KG1 (cell line): Measurements from ENCODE around the gene CDKN3.
"Not testable (repeated sequence)": the region's sequence is repeated elsewhere in the genome, so short reads cannot be mapped to it uniquely, and the experiment has no call there.

Experiments
- DNase-seq: peaks from one replicate; lab custom pipeline; 2025; lab: John Stamatoyannopoulos, UW

The CDKN3 gene

DNA sequence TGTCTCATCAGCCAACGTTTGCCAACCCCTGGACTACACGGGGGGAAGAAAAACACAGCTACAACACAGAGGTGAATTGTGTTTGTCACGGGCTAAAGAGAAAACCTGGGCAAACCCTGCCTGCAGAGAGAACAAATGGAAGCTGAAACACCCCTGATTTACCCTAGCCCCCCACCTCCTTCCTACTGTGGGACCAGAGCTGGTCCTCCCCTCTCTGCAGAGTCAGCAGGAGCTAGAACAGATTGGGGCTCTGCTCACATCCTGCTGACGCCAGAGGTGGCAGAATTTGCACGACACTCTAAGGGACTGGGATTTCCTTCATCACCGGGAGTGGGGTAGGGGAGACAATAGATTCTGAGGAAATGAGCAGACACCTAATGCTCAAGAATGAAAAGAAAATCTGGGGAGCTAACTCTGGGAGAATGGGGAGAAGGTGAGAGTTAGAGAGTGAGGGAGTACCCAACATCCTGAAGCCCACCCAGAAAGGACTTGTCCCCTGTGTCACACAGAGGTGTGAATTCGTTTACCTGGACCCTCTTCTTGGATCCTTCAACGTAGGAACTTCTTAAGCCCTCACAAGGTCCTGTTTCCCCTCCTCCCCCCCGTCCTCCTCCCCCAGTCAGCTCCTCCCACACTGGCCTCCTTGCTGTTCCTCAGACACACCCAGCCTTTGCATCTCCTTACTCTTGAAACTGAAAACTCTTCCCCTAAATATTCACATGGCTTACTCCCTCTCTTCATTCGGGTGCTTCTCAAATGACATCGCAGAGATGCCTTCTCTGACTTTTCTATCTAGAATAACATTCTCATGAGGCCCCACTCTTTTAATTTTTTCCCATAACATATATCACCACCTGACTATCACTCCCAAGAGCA, 26.2 kb upstream of the CDKN3 start:
- DNase-seq: no peak

DNA sequence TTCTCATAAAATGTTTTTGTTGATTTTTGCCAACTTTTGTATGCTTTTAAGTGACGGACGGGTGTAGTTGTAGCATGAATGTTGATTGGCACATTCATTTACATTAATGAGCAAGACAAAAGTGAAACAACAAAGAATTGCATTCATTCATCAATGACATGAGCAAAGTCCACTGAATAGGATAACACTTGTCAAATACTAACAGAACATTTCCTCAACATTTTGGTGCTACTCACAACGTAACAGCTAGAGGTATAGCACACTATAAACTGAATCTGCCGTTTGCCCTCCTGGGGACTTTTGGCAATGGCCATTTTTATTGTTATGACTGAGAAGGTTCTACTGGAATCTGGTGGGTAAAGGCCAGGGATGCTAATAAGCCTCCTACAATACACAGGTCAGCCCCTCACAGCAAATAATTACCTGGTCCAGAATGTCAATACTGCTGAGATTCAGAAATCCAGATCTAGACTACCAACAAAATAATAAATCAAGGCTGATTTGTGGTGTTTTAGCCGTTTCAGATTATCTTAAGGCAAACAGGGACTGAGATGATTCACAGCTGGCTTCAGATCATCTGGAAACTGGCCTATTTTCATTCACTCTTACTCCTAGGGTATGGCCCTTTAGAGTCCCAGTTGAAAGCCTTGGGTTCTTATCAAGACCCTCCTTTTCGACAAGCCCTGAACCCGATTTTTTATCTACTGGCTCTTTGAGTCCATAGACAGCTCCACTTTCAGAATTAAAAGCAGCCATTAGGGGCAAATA, 22.5 kb upstream of the CDKN3 start:
- no peak for DNase-seq

DNA sequence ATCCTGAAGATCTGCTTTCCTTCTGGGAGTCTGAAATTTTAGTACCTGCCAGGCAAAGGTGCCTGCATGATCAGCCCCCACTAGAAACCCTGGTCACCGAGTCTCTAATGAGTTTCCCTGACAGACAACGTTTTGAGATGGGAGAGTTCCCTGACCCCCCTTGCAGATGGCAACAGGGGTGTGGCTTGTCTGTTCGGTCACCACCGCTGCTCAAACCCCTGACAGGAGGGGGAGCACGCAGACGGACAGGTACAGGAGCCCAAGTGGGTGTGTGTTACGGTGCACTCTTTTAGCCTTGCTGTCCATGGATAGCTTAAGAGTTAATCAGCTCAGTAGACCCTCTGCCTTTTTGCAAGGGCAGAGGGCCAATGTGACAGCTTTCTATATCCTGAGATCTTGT, 19.3 kb upstream of the CDKN3 start:
- no peak for DNase-seq

DNA sequence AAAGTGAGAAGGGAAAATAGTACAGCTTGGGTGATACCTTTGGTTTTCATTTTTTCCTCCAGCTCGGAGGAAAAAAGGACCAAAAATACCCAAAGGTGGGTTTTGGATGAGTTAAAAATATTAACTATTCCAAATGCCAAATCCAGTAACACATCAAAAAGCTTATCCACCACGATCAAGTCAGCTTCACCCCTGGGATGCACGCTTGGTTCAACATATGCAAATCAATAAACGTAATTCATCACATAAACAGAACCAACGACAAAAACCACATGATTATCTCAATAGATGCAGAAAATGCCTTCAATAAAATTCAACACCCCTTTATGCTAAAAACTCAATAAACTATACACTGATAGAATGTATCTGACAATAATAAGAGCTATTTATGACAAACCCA, 17.9 kb upstream of the CDKN3 start:
- DNase-seq: not testable (repeated sequence)

DNA sequence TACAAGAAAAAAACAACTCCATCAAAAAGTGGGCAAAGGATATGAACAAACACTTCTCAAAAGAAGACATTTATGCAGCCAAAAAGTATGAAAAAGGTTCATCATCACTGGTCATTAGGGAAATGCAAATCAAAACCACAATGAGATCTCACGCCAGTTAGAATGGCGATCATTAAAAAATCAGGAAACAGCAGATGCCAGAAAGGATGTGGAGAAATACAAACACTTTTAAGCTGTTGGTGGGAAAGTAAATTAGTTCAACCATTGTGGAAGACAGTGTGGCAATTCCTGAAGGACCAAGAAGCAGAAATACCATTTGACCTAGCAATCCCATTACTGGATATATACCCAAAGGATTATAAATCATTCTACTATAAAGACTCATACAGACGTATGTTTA, 16.2 kb upstream of the CDKN3 start:
- DNase-seq: not testable (repeated sequence)

DNA sequence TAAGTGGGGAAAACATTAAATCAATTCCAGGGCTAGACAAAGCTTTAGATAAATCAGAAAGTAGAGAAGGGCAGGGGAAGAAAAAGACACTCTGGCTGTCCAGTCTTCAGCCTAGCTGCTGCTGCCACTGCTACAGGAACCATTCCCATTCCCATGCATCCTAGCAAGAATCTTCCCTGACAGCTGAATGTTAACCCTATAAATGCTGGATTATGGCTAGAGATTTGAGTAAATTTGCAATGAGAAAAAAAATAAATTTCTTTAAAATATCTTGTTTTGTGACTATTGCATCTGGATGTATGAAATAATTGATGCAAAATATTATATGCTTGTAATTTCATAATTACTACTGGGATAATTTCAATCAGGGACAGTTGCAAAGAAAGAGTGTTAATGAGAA, 15.0 kb upstream of the CDKN3 start:
- DNase-seq: no peak

DNA sequence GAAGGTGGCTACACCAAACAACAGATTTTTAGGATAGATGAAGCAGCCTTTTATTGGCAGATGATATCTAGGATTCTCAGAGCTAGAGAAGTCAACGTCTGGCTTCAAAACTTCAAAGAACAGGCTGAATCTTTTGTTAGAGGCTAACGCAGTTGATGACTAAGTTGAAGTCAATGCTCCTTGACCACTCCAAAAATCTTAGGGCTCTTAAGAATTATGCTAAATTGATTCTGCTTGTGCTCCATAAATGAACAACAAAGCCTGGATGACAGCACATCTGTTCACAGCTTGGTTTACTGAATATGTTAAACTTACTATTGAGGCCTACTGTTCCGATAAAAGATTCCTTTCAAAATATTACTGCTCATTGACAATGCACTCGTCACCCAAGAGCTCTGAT, 13.0 kb upstream of the CDKN3 start:
- DNase-seq: no peak

DNA sequence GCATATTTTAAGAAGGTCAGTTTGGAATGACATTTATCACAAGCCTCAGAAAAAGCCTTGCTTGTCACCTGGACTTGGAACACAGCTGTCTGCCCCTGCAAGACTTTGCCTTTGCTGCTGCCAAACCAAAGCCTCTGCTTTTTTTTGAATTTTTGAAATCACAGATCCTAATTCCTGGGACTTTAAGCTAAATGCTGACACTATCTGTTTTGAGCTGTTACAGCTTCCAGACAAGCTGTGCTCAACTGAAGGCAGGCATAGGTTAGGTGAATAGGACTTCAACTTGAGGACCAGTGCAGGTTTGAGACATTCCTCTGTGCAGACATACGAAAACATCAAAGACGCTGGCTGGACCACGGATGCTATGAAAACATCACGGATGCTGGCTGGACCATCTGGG, 11.3 kb upstream of the CDKN3 start:
- no peak for DNase-seq

DNA sequence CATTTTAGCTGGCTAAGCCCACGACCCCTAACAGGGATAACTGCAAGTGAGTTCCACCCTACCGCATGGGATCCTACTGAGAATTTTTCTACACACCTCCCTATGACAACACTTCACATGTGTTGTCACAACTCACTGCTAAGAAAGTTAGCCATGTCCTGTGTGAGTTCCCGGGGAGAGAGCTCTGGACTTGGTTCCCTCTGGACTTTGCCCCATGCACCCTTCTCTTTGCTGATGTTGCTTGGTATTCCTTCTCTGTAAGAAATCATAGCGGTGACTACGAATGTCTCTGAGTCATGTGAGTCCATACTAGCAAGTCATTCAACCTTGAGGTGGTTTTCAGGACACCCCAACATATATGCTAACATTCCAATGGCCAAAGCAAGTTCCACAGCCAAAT, 9.5 kb upstream of the CDKN3 start:
- DNase-seq: no peak

DNA sequence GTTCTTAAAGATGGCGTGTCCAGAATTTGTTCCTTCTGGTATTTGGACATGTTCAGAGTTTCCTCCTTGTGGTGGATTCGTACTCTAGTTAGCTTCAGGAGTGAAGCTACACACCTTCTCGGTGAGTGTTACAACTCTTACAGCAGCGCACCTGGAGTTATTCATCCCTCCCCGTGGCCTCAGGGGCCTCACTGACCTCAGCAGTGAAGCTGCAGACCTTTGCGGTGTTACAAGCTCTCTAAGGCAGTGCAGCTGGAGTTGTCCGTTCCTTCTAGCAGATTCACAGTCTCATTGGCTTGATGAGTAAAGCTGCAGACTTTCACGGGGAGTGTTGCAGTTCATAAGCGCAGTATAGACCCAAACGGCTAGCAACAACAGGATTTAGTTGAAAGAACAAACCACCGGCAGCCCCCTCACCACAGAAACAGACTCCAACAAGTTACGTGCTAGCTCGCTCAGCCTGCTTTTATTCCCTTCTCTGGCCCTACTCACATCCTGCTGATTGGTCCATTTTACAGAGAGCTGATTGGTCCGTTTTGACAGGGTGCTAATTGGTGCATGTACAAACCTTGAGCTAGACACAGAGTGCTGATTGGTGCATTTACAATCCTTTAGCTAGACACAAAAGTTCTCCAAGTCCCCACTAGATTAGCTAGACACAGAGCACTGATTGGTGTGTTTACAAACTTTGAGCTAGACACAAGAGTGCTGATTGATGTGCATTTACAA, 4.5 kb upstream of the CDKN3 start:
- DNase-seq: no peak

DNA sequence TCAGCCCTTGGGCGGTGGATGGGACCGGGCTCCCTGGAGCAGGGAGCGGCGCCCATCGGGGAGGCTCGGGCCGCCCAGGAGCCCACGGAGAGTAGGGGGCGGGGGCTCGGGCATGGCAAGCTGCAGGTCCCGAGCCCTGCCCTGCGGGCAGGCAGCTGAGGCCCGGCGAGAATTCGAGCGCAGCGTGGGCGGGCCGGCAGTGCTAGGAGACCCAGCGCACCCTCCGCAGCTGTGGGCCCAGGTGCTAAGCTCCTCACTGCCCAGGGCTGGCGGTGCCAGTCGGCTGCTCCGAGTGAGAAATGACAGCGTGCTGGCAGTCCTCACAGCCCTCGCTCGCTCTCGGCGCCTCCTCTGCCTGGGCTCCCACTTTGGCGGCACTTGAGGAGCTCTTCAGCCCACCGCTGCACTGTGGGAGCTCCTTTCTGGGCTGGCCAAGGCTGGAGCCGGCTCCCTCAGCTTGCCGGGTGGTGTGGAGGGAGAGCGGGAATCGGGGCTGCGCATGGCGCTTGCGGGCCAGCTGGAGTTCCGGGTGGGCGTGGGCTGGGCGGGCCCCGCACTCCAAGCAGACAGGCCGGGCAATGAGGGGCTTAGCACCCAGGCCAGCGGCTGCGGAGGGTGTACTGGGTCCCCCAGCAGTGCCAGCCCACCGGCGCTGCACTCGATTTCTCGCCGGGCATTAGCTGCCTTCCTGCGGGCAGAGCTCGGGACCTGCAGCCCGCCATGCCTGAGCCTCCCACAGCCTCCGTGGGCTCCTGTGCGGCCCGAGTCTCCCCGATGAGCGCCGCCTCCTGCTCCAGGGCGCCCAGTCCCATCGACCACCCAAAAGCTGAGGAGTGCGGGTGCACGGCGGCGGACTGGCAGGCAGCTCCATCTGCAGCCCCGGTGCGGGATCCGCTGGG, 3.6 kb upstream of the CDKN3 start:
- not testable (repeated sequence) for DNase-seq

DNA sequence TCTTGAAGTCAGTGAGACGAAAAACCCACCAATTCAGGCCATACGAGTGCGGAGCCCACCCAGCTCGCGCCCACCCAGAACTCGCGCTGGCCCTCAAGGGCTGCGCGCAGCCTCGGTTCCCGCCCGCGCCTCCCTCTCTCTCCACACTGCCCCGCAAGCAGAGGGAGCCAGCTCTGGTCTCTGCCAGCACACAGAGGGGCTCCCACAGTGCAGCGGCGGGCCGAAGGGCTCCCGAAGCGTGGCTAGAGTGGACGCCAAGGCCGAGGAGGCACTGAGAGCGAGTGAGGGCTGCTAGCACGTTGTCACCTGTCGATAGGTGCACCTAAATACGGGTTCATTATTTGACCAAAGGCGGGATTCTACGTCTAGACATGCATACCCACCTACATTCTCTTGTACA, 2.2 kb upstream of the CDKN3 start:
- no peak for DNase-seq

DNA sequence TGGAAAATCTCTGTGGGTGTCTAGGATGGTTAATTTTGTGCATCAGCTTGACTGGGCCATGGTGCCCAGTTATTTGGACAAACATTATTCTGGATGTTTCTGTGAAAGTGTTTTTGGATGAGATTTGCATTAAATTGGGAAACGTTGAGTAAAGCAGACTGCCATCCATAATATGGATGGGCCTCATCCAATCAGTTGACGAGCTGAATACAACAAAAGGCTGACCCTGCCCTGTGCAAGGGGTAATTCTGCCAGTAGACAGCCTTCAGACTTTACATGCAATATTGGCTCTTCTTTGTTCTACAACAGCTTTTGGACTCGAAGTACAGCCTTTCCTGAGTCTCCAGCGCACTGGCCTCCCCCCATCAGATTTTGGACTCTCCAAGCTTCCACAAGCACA, 1.5 kb upstream of the CDKN3 start:
- no peak for DNase-seq

DNA sequence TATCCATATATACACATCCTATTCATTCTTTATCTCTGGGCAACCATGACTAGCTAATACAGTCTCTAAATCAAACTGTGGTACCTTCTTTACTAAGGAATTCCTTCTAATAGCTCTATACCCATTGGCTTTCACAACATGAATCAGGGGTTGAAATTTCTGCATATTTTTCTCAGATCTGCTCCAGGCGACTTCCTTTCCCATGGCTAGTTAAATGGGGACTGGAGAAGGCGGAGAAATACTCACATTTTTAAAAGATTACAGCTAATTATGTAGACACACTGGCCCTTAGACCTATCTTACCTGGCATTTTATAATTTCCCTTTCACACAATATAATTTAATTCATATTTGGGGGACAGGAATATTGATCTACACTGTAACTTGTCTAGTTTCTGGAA, 1.1 kb upstream of the CDKN3 start:
- no peak for DNase-seq

DNA sequence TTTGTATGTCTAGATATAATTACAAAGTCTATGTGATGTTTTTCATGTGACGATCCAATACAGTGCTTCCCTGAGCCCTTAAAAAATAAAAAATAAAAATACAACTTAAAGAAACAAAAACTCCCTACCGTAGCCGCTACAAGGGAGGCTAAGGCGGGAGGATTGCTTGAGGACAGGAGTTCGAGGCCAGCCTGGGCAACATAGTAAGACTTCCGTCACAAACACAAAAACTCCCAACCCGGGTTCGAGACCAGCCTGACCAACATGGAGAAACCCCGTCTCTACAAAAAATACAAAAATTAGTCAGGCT, 669 bp upstream of the CDKN3 start:
- DNase-seq: no peak

DNA sequence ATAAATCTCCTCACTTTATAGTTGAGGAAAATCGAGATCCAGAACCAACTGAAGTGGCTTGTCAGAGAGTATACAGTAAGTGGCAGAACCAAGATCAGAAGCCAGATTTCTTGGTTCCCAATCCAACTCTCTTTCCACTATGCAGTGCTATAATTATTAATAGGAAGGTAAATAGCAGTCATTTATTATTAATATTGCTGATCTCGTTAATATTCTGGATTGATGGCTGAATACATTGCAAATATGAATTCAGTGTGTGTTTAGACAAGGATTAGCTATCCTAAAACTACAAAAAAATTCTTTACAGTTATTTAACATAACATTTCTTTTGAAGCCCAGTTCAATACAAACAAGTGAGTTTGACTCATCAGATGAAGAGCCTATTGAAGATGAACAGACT, 2.8 kb downstream of the CDKN3 start:
- no peak for DNase-seq

DNA sequence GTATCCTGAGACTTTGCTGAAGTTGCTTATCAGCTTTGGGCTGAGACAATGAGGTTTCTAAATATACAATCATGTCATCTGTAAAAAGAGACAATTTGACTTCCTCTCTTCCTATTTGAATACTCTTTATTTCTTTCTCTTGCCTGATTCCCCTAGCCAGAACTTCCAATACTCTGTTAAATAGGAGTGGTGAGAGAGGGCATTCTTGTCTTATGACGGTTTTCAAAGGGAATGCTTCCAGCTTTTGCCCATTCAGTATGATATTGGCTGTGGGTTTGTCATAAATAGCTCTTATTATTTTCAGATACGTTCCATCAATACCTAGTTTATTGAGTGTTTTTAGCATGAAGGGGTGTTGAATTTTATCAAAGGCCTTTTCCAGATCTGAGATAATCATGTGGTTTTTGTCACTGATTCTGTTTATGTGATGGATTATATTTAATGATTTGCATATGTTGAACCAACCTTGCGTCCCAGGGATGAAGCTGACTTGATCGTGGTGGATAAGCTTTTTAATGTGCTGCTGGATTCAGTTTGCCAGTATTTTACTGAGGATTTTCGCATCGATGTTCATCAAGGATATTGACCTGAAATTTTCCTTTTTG, 6.7 kb downstream of the CDKN3 start:
- DNase-seq: not testable (repeated sequence)

DNA sequence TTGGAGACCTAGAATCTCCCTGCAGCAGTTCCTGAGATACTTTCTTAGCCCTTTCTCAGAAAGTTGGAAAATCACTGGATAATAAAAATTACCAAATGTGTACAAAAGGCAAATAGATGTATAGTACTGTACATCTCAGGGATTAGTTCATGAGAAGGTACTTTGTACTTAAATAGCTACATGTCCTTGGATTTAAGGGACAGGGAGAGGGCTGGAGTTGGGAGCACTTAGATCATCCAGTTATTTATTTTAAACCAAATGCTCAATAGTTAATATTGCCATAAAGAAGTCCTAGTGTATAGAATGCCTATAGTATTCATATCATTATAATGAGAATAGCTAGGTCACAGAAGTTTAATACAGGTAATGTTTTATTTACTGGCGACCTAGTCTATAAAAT, 13.4 kb downstream of the CDKN3 start:
- DNase-seq: no peak

DNA sequence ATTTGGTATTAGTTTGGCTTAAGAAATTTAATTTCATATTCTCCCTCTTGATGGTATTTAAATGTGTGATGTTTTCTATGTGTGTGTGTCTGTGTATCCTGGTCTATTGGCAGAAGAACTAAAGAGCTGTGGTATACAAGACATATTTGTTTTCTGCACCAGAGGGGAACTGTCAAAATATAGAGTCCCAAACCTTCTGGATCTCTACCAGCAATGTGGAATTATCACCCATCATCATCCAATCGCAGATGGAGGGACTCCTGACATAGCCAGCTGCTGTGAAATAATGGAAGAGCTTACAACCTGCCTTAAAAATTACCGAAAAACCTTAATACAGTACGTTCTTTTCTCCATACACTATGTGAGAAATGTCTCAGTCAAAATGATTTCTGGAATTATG, 14.6 kb downstream of the CDKN3 start:
- DNase-seq: no peak

DNA sequence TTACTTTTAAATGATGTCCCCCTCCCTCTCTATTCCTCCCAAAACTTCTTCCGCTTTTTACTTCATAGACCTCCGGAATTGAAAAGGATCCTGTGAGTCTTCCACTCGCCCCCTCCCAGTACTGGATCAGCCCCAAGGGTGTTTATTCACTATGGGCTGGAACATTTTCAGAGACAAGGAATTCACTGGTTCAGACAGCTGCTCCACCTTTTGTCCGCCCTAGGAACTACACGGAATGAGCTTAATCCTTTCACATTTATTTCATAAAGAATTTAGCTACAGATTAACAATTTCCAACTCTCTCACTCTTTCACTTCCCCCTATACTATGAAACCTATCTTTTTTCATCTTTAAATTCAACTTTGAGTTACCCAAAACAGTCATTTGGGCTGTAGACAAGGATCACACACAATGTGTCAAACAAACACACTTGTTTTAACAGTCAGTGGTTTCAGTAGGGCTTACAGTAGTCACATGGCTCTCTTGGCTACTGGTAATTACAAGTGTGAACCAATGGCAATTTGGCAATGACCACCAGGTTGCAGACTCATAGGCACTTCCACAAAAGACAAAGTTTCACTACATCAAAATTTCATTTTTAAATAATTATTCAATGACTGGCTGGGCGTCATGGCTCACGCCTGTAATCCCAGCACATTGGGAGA, 23.8 kb downstream of the CDKN3 start:
- no peak for DNase-seq

DNA sequence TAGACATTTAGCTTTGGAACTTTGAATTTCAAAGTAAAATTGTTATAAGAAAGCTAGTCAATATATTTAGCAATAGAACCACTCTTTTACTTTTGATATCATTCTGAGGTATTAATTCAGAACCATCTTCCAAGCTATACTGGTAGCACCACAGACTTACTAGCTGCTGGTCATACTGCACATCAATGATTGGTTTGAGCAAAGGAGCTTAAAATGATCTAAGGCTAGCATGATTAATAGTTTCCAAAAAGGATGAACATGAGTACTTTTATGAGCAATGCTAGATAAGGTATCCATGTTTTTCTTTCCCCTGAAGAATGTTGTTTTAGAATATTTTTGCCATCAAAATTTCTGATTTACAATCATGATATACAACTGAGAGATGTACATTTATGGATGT, 27.2 kb downstream of the CDKN3 start:
- DNase-seq: no peak
